GM12801 (cell line): Measurements from ENCODE around the gene TP53TG5.

ENCODE experiments used
- TF ChIP-seq, protein P1 (sequence below): IDR thresholded peaks from one replicate; pipeline ENCODE4 v1.5.1; 2011; ENCODE audit warnings: control low read depth; ENCODE audit not compliant: insufficient read length; ENCODE audit errors: extremely low read depth

Gene TP53TG5

DNA sequence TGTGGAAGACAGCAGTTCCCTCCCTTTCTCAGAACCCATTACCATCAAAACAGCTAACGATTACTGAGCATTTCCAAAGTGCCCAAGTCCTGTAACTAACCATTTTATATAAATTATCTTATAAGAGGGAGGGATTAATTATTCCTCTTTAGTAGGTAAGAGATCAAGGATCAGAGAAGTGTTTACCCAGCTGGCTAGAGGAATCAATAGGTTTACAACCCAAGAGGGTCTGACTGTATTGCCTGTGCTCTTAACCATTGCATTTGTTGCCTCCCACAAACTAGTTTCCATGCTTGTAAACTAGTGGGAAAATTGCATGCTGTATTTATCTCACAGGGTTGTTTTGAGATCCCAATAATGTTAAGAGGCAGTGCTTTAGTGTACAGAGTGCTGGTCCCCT lies 26.3 kb upstream of the TP53TG5 start:
- TF ChIP-seq, protein P1, sequence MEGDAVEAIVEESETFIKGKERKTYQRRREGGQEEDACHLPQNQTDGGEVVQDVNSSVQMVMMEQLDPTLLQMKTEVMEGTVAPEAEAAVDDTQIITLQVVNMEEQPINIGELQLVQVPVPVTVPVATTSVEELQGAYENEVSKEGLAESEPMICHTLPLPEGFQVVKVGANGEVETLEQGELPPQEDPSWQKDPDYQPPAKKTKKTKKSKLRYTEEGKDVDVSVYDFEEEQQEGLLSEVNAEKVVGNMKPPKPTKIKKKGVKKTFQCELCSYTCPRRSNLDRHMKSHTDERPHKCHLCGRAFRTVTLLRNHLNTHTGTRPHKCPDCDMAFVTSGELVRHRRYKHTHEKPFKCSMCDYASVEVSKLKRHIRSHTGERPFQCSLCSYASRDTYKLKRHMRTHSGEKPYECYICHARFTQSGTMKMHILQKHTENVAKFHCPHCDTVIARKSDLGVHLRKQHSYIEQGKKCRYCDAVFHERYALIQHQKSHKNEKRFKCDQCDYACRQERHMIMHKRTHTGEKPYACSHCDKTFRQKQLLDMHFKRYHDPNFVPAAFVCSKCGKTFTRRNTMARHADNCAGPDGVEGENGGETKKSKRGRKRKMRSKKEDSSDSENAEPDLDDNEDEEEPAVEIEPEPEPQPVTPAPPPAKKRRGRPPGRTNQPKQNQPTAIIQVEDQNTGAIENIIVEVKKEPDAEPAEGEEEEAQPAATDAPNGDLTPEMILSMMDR: no peak

GRCh38 chr20:45402946-45403345 lies 24.8 kb upstream of the TP53TG5 start:
- TF ChIP-seq, protein P1: no peak

DNA sequence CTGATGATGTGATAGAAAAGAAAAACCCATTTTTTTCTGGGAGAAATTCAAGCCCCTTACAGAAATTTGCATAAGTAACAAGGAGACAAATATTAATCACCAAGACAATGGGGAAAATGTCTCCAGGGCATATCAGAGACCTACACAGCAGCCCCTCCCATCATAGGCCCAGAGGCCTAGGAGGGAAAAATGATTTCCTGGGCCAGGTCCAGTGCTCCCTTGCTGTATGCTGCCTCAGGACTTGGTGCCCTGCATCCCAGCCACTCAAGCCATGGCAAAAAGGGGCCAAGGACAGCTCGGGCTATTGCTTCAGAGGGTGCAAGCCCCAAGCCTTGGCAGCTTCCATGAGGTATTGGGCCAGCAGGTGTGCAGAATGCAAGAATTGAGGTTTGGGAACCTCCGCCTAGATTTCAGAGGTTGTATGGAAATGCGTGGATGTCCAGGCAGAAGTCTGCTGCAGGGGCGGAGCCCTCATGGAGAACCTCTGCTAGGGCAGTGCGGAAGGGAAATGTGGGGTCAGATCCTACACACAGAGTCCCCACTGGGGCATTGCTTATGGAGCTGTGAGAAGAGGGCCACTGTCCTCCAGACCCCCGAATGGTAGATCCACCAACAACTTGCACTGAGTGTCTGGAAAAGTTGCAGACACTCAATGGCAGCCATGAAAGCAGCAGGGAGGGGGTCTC lies 22.4 kb upstream of the TP53TG5 start:
- TF ChIP-seq, protein P1: no peak

DNA sequence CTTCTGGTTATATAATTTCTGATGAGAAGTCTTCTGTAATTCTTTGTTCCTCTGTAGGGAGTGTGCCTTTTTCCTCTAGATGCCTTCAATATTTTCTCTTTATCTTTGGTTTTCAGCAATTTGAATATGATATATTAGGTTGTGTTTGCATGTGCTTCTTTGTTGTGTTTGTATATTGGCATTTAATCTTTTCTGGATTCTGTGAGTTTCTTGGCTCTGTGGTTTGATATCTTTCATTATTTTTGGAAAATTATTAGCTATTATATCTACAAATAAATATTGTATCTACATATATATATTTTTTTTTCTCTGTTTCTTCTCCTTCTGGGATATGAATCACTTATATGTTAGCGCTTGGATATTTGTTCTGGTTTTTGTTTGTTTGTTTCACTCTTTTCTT lies 20.9 kb upstream of the TP53TG5 start:
- TF ChIP-seq, protein P1: no peak

DNA sequence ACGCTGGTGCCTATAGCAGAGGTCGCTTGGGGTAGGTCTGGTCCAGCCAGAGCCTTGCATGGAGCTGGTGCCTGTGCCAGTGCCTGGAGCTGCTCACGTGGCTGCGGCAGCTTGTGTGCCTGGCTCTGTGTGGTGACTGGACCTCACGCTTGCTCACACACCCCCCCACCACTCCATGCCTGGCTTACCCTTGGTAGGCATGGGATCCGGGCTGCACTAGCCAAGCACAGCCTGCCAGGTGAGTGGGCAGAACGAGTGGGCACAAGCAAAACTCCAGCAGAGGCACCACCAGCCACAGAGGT lies 16.9 kb upstream of the TP53TG5 start:
- TF ChIP-seq, protein P1: no peak

DNA sequence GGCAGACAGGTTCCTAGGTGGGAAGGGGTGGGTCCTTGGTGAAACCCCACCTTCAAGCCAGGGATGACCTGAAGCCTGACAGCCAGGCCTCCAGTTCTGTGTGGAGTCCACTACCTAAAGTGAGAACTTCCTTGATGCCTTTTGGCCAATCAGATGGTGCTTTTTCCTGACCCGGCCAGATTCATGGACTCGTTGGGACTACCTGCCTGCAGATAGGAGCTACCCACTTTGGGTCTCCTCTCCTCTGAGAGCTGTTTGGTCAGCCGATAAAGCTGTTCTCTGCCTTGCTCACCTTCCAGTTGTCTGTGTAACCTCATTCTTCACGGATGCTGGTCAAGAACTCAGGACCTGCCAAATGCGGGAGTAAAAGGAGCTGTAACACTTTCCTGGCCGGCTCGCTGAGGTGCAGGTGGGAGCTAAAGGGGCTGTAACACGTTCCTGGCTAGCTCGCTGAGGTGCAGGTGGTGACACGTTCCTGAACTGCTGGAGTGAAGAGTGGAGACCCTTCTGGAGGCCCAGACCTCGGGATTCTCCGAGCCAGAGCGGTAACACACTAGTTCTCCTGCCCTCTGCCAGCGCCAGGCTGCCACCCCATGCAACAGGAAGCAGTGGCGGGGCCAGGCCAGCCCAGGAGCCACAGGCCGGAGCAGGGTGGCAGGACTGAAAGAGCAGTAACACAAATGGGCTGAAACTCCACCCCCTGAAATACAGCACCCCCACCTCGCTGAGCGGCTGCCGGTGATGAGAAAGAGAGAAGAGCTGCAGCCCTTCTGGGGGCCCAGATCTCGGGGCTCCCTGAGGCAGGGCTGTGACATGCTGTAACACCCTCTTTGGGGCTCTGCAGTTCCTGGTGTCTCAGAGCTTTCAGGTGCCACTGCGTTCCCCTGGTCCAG lies 16.3 kb upstream of the TP53TG5 start:
- TF ChIP-seq, protein P1: no peak

DNA sequence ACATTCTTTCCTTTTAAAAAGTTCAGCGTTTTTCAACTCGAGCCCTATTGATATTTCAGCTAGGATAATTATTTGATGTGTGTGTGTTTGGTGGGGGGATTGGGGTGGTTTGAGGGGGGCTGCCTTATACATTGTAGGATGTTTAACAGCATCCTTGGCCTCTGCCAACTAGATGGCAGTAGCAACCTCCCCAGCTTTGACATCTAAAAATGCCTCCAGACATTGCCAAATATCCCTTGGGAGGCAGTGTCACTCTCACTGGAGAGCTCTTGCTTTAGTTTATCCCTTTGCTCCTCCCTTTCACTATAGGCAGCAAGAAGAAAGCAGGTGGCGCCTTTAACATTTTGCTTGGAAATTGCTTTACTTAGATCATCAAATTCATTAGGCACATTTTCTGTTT lies 14.6 kb upstream of the TP53TG5 start:
- TF ChIP-seq, protein P1: no peak
